Erythroblast (primary cell): ENCODE measurements around the gene SNX30.

Experiments
- GATA1 ChIP-seq: IDR thresholded peaks from 2 replicates; pipeline ENCODE4 v1.6.1; 2011; ENCODE audit warnings: low read depth, mild to moderate bottlenecking, control low read depth, low read length, moderate library complexity
- POLR2A ChIP-seq: IDR thresholded peaks from 2 replicates; pipeline ENCODE4 v1.6.1; 2011; ENCODE audit warnings: mild to moderate bottlenecking, low read length

- TF ChIP-seq POLR2A = no peak
- TF ChIP-seq GATA1 = no peak
Measured at GRCh38 chr9:112765281-112765680, 14.7 kb downstream of the SNX30 start.
